GM10248 (cell line): ENCODE data around the gene DRC3.

Experiments used
- CTCF ChIA-PET: fragments of 300-600 bp; sonication (Branson Sonifier 250); formaldehyde crosslinking; extraction: SDS; loops from one replicate; lab custom pipeline; 2021; ENCODE audit warnings: antibody characterized with exemption; lab: Yijun Ruan, JAX
- POLR2A ChIA-PET: fragments of 350-650 bp; sonication (Branson Sonifier 250); formaldehyde crosslinking; extraction: SDS; loops from one replicate; lab custom pipeline; 2020; ENCODE audit warnings: antibody characterized with exemption; lab: Yijun Ruan, JAX
- DNase-seq: peaks from one replicate; pipeline ENCODE4 v3.0.0; 2012; ENCODE audit errors: extremely low spot score
- CTCF ChIP-seq: IDR thresholded peaks from 2 replicates; pipeline ENCODE4 v1.5.1; 2012; ENCODE audit warnings: mild to moderate bottlenecking, low read depth; ENCODE audit errors: extremely low read depth, missing control alignments, control extremely low read depth

Gene DRC3

GRCh38 chr17:18035704-18036103 lies 63.0 kb downstream of the DRC3 start:
- POLR2A ChIA-PET: no interaction called here
- TF ChIP-seq CTCF: no peak
- CTCF ChIA-PET: interaction anchor here (1.0 to 4.0 kb wide), 7 partner anchors 11 to 355 kb away, joined by 3 to 32 read pairs (median 5); no protein-coding TSS in a partner anchor
- no peak for DNase-seq

GRCh38 chr17:18037486-18037885 lies 64.8 kb downstream of the DRC3 start:
- TF ChIP-seq CTCF: no peak
- CTCF ChIA-PET: interaction anchor here (1.5 to 1.9 kb wide), 3 partner anchors 146 to 357 kb away, joined by 3 to 7 read pairs (median 4); no protein-coding TSS in a partner anchor
- no peak for DNase-seq
- POLR2A ChIA-PET: no interaction called here

- peak; percentile 45 for DNase-seq
- ChIA-PET POLR2A (no interaction called here), CTCF (interaction anchor here (0.7 to 1.9 kb wide), 4 partner anchors 10 to 358 kb away, joined by 3 to 7 read pairs (median 4); no protein-coding TSS in a partner anchor)
- no peak for TF ChIP-seq CTCF
These were observed 65.6 kb downstream of the DRC3 start for GRCh38 chr17:18038149-18038850.

- no peak for TF ChIP-seq CTCF
- POLR2A ChIA-PET: no interaction called here
- CTCF ChIA-PET: interaction anchor here (0.7 to 1.5 kb wide), 2 partner anchors 10 to 168 kb away, joined by 3 read pairs; no protein-coding TSS in a partner anchor
- peak; percentile 99 for DNase-seq
These were observed 66.3 kb downstream of the DRC3 start, which contains the start of the genes ATPAF2 and GID4 for GRCh38 chr17:18038861-18039534. ATPAF2 (minus strand) TSS chr17:18039168; CDS start chr17:18039013, 155 bp downstream. GID4 (plus strand) TSS chr17:18039408; CDS start chr17:18039465, 57 bp downstream.

GRCh38 chr17:18039535-18040260 lies 67.0 kb downstream of the DRC3 start:
- DNase-seq: peak; percentile 71
- POLR2A ChIA-PET: no interaction called here
- TF ChIP-seq CTCF: no peak
- CTCF ChIA-PET: no interaction called here
